GM08714 (cell line): ENCODE results near the gene CASQ1.

ENCODE experiments used
- H3K4me3 ChIP-seq: fragments of 200-500 bp; sonication (Bioruptor generic); 2 replicates; pipeline ENCODE4 v1.5.1; 2014; ENCODE audit warnings: mild to moderate bottlenecking, low read length, inconsistent platforms
- ZNF274 ChIP-seq: IDR thresholded peaks from 2 replicates; pipeline ENCODE4 v1.6.1; 2012; ENCODE audit warnings: mild to moderate bottlenecking, low read depth, low read length

CASQ1 gene

GRCh38 chr1:160205242-160206035, 15.1 kb downstream of the CASQ1 start, which contains the start of gene PEA15:
TSS of gene PEA15 (plus strand) at chr1:160205384. CDS start at chr1:160211545, 6,161 bp downstream.
- TF ChIP-seq ZNF274 = no peak

GRCh38 chr1:160206036-160206389, 15.6 kb downstream of the CASQ1 start:
- TF ChIP-seq ZNF274 = no peak
- peak overlapping the region; percentile 97 for H3K4me3 ChIP-seq

More at GRCh38 chr1:160205242-160206035, 15.1 kb downstream of the CASQ1 start, which contains the start of gene PEA15:
- peak within 1 kb of the TSS; percentile 97 for H3K4me3 ChIP-seq

- TF ChIP-seq ZNF274 = no peak
- peak overlapping the region; percentile 97 for H3K4me3 ChIP-seq
Observed at GRCh38 chr1:160206421-160207117, 16.2 kb downstream of the CASQ1 start.

GRCh38 chr1:160207118-160207650, 16.8 kb downstream of the CASQ1 start:
- H3K4me3 ChIP-seq = peak overlapping the region; percentile 97; the same call in 1 of the 2 replicates
- no peak for TF ChIP-seq ZNF274

GRCh38 chr1:160207771-160208556, 17.6 kb downstream of the CASQ1 start:
- H3K4me3 ChIP-seq = no peak overlapping the region
- TF ChIP-seq ZNF274 = no peak

GRCh38 chr1:160208557-160209320, 18.4 kb downstream of the CASQ1 start:
- TF ChIP-seq ZNF274 = no peak
- H3K4me3 ChIP-seq = no peak overlapping the region

- TF ChIP-seq ZNF274 = no peak
- H3K4me3 ChIP-seq = no peak overlapping the region
Observed at GRCh38 chr1:160209321-160210046, 19.1 kb downstream of the CASQ1 start.

- TF ChIP-seq ZNF274 = no peak
- no peak overlapping the region for H3K4me3 ChIP-seq
Observed at GRCh38 chr1:160210561-160210960, 20.2 kb downstream of the CASQ1 start.

GRCh38 chr1:160211046-160211790, 20.8 kb downstream of the CASQ1 start:
- H3K4me3 ChIP-seq = no peak overlapping the region
- no peak for TF ChIP-seq ZNF274

- no peak overlapping the region for H3K4me3 ChIP-seq
- no peak for TF ChIP-seq ZNF274
Observed at GRCh38 chr1:160214481-160215140, 24.2 kb downstream of the CASQ1 start.

- TF ChIP-seq ZNF274 = no peak
- H3K4me3 ChIP-seq = no peak overlapping the region
Observed at GRCh38 chr1:160216301-160216700, 25.9 kb downstream of the CASQ1 start.
